Subcutaneous abdominal adipose tissue (tissue), 5 donors: ENCODE data around the gene SLC2A6.

Experiments
- H3K27ac ChIP-seq: one replicate; pipeline ENCODE4 v1.7.0; 2013; ENCODE audit warnings: low read depth, mild to moderate bottlenecking, inconsistent platforms, low read length, moderate library complexity
- H3K27me3 ChIP-seq, 5 donors: one replicate each; pipeline ENCODE4 v1.7.0; 2013; ENCODE audit warnings: low read length in 5 of 5, inconsistent platforms in 1 of 5; ENCODE audit not compliant: control insufficient read depth in 5 of 5, insufficient read depth in 4 of 5
- H3K36me3 ChIP-seq, 5 donors: one replicate each; pipeline ENCODE4 v1.7.0; 2013; ENCODE audit warnings: low read length in 5 of 5; ENCODE audit not compliant: control insufficient read depth in 5 of 5, insufficient read depth in 5 of 5
- H3K4me1 ChIP-seq, 5 donors: one replicate each; pipeline ENCODE4 v1.7.0; 2013; ENCODE audit warnings: low read length in 5 of 5, mild to moderate bottlenecking in 3 of 5, moderate library complexity in 1 of 5; ENCODE audit not compliant: control insufficient read depth in 5 of 5, insufficient read depth in 5 of 5
- H3K4me3 ChIP-seq, 5 donors: one replicate each; pipeline ENCODE4 v1.7.0; 2013; ENCODE audit warnings: low read length in 5 of 5, low read depth in 1 of 5
- H3K9ac ChIP-seq, 5 donors: one replicate each; pipeline ENCODE4 v1.7.0; 2013; ENCODE audit warnings: low read length in 5 of 5, mild to moderate bottlenecking in 4 of 5, moderate library complexity in 3 of 5
- H3K9me3 ChIP-seq, 5 donors: one replicate each; pipeline ENCODE4 v1.7.0; 2013; ENCODE audit warnings: low read length in 5 of 5; ENCODE audit not compliant: control insufficient read depth in 5 of 5
- donor health status: healthy.
- donor health status: healthy.
- donor health status: healthy.
- donor health status: healthy.
- donor health status: healthy.

The SLC2A6 gene

DNA sequence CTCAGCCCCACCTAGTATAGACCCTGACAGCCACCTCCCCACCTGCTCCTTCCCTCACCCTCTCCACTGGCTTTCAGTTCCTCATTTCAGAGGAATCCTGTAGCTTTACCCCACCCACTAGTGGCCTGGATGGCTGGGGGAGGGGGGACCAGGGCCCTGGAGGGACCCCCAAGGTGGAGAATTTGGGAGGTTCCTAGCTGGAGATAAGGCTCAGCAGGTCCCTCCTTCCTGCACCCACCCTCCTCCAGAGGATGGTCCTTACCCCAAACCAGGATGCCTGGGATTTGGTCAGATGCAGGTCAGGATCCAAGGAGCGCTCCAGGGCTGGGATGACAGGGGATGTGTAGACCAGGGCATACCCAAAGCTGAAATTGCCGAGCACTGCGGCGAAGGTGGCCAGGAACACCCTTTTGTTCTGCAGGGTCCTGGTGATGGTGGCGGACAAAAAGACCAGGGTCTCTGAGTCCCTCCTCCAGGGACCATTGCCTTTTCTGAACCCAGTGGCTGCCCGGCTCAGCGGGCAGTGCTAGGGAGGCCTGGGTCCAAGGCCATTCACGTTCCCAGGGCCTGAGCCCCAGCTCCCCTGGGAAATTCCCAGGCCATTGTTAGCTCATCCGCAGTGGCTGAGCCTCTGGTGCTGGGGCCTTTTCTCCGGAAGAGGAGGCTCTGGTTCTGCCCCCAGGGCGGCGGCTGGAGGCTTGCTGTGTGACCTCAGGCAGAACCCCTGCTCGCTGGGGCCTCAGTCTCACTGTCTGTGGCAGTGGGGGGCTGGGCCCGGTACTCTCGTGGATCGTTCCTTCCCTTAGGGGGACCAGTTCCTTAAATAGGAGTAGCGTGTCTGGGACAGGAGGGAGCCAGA, 678 bp downstream of the SLC2A6 start:
- Histone ChIP-seq H3K27me3 (peaks cover 0 to 4% (median 0%) of the 10 kb centered on the region in 5 donors), H3K4me3 (peak overlapping the region in 4 of 5 donors; percentile 50 to 69 (median 62)), H3K4me1 (peaks cover 1 to 38% (median 18%) of the 10 kb centered on the region in 5 donors), H3K27ac (no peak overlapping the region), H3K9ac (peak overlapping the region in 4 of 5 donors; percentile 38 to 70 (median 56)), H3K9me3 (no peaks in the 10 kb centered on the region), H3K36me3 (peaks cover 0 to 13% (median 10%) of the 10 kb centered on the region in 5 donors)

DNA sequence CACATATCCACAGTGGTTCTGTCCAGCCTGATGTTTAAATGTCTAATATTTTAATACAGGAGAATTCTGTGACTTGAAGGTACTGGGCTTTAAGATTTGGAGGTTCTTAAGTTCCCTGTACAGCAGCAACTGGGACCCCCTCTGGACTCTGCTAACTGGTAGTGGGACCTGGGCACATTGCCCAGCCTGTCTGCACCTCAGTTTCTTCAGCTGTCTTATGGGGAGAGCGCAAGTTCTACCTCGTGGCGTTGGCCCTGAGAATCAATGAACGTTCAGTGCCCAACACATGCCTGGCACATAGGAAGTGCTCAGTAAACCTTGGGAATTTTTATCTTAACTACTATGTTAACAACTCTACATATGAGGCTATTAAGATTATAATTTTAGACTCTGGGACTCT, 1.4 kb downstream of the SLC2A6 start:
- Histone ChIP-seq H3K4me3 (no peak overlapping the region), H3K4me1 (peaks cover 1 to 38% (median 18%) of the 10 kb centered on the region in 5 donors), H3K27me3 (peaks cover 0 to 3% (median 0%) of the 10 kb centered on the region in 5 donors), H3K9me3 (no peaks in the 10 kb centered on the region), H3K27ac (no peak overlapping the region), H3K36me3 (peaks cover 0 to 19% (median 10%) of the 10 kb centered on the region in 5 donors), H3K9ac (no peak overlapping the region)

DNA sequence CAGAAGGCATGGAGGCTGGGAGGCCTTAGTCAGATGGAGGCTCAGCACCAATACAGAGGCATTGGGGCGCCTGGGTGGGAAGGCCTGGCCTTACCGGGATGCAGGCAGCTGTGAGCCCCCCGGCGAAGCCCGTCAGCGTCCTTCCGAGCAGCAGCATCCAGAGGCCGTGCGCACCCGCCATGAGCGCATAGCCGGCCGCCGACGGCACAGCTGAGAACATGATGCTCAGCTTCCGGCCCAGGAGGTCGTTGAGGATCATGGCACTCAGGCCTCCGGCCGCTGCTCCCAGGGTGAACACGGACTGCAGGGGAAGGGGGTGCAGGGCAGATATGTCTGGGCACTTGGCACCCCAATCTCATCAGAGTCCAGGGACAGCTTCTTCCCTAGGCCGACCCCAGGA, 2.0 kb downstream of the SLC2A6 start:
- peaks cover 0 to 19% (median 13%) of the 10 kb centered on the region in 5 donors for H3K36me3 ChIP-seq
- H3K4me3 ChIP-seq = no peak overlapping the region
- no peak overlapping the region for H3K27ac ChIP-seq
- no peaks in the 10 kb centered on the region for H3K27me3 ChIP-seq
- H3K4me1 ChIP-seq = peaks cover 1 to 40% (median 18%) of the 10 kb centered on the region in 5 donors
- H3K9ac ChIP-seq = no peak overlapping the region
- no peaks in the 10 kb centered on the region for H3K9me3 ChIP-seq

DNA sequence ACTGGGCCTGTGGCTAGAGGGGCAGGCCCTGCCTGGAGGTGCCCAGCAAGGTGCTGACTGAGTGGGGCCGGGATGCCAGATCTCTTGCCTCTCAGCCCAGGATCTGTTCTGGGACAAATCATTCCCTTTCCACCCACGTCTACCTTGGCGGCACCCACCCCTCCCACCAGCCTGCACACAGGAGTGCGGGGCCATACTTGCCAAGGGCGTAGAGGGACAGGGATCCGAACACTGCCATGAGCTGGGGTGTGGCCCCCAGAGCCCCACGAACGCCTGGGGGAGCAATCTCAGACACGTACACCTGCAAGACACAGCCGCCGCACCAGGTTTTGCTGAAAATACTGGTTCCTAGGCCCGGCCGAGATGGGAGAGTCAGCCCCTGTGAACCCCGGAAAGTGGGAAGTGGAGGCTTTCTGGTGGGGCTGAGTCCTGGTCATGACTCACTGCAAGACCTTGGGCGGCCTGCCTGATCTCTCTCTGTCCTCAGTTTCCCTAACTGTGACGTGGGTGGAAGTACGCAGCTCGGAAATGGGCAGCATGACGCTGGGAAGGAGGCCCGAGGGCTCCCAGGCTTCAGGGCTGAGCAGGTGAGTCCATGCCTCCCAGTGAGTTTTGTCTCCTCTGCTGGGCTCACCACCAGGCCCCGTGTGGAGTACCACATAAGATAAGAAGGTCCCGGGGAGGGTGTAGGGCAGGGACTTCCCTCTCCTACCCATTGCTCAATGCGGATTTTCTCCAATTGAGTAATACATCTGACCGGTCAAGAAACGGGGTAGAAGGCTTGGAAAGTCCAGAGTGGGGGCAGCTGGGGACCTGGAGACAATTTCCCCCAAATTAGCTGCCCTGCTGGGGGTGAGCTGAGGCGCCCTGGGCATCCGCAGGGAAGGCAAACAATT, 2.6 kb downstream of the SLC2A6 start:
- no peak overlapping the region for H3K4me3 ChIP-seq
- no peaks in the 10 kb centered on the region for H3K9me3 ChIP-seq
- H3K27ac ChIP-seq = no peak overlapping the region
- H3K4me1 ChIP-seq = peaks cover 1 to 46% (median 22%) of the 10 kb centered on the region in 5 donors
- H3K9ac ChIP-seq = no peak overlapping the region
- H3K27me3 ChIP-seq = no peaks in the 10 kb centered on the region
- peaks cover 0 to 19% (median 13%) of the 10 kb centered on the region in 5 donors for H3K36me3 ChIP-seq

DNA sequence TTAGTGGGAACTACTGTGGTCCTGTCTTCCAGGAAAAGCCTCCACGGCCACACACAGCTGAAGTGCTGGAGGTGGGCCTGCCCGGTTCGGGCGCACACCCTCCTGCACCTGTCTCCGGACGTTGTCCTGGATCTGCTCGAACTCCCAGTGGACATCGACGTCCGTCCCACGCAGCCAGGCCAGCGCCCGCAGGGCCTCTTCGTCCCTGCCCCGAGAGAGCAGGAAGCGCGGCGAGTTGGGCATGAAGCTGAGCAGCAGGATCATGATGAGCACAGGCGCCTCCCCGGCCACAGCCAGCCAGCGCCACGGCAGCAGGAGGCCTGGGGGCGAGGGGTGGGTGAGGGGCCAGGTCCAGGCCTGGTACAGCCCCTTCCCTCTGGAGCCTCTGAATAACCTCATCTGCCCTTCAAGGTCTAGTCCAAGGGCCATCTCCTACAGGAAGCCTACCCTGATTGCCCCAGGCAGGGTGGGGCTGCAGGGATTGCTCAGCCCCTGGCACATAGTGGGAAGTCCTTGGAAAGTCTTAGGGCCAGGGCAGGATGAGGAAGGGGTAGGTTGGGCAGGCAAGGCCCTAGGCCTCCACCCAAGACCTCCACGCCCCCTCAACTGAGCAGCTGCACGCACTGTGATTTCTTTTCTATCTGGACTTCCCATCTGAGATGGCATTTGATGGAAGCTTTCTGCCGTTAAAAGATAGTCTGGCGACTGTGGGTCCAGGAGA, 3.4 kb downstream of the SLC2A6 start:
- Histone ChIP-seq H3K4me3 (no peak overlapping the region), H3K27ac (no peak overlapping the region), H3K9ac (no peak overlapping the region), H3K4me1 (peaks cover 1 to 55% (median 30%) of the 10 kb centered on the region in 5 donors), H3K27me3 (no peaks in the 10 kb centered on the region), H3K9me3 (no peaks in the 10 kb centered on the region), H3K36me3 (peaks cover 0 to 19% (median 13%) of the 10 kb centered on the region in 5 donors)

DNA sequence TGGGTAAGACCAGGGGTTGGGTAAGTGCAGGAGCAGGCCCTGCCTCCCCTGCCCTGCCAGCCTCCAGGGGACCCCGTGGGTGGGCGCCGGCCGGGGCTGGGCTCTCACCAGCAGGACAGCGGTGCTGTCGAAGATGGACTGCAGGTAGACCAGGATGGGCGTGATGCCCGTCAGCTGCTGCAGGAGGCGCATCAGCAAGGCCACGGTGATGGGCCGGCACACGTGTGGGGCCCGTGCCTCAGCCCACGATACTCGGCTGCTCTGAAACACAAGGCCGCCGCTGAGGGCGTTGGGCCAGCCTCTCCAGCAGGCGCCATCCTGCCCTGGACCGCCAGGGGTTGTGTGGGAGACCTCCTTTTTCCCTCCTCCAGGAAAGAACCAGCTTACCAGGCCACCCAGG, 4.0 kb downstream of the SLC2A6 start:
- Histone ChIP-seq H3K9ac (no peak overlapping the region), H3K36me3 (peaks cover 0 to 19% (median 13%) of the 10 kb centered on the region in 5 donors), H3K4me1 (peaks cover 1 to 57% (median 31%) of the 10 kb centered on the region in 5 donors), H3K4me3 (no peak overlapping the region), H3K9me3 (no peaks in the 10 kb centered on the region), H3K27ac (no peak overlapping the region), H3K27me3 (no peaks in the 10 kb centered on the region)

GRCh38 chr9:133474215-133474614, 4.7 kb downstream of the SLC2A6 start:
- Histone ChIP-seq H3K27me3 (no peaks in the 10 kb centered on the region), H3K9me3 (no peaks in the 10 kb centered on the region), H3K9ac (no peak overlapping the region), H3K4me1 (peaks cover 0 to 51% (median 27%) of the 10 kb centered on the region in 5 donors), H3K36me3 (peaks cover 0 to 19% (median 13%) of the 10 kb centered on the region in 5 donors), H3K4me3 (no peak overlapping the region), H3K27ac (no peak overlapping the region)

- peaks cover 0 to 23% (median 13%) of the 10 kb centered on the region in 5 donors for H3K36me3 ChIP-seq
- no peaks in the 10 kb centered on the region for H3K27me3 ChIP-seq
- H3K4me3 ChIP-seq = no peak overlapping the region
- H3K9ac ChIP-seq = no peak overlapping the region
- no peaks in the 10 kb centered on the region for H3K9me3 ChIP-seq
- H3K4me1 ChIP-seq = peaks cover 0 to 47% (median 23%) of the 10 kb centered on the region in 5 donors
- H3K27ac ChIP-seq = no peak overlapping the region
Measured at GRCh38 chr9:133473743-133474142, 5.2 kb downstream of the SLC2A6 start.

DNA sequence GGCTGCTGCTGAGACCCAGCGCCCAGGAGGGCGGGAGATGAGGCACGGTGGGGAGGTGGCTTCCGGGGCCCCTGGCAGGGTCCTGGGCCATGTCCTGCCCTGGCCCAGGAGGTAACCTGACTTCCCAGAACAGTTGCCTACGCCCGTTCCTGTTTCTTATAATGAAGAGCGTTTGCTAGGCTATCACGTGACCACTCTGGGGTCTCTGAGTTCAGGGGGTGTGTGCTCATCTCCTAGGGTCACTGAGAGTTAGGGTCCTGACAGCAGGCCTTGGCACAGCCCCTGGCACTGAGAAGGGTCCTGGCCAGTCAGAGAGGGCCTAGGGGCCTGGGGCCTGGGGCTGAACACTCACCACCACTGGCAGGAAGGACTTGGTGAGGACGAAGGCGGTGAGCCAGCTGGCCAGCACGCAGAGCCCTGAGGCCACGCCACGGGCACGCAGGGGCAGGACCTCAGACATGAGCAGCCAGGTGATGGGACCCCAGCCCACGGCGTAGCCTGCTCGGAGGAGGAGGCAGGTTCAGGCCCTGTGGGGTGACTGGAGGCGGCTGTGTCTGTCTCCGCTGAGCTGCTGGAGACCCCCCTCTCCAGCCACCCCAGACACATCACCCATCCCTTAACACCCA, 6.0 kb downstream of the SLC2A6 start:
- Histone ChIP-seq H3K4me1 (peaks cover 0 to 38% (median 18%) of the 10 kb centered on the region in 5 donors), H3K36me3 (peaks cover 0 to 25% (median 13%) of the 10 kb centered on the region in 5 donors), H3K27ac (no peak overlapping the region), H3K4me3 (no peak overlapping the region), H3K9ac (no peak overlapping the region), H3K9me3 (no peaks in the 10 kb centered on the region), H3K27me3 (no peaks in the 10 kb centered on the region)
